NCI-H510A treated with DMSO at 0.1 percent for 48 hours (cell line): ENCODE results near the gene PRKCD.

ENCODE experiments used
- DNase-seq: peaks from one replicate; lab custom pipeline; 2025; lab: John Stamatoyannopoulos, UW

PRKCD gene

GRCh38 chr3:53190659-53191058 lies 29.6 kb downstream of the PRKCD start:
- no peak for DNase-seq

DNA sequence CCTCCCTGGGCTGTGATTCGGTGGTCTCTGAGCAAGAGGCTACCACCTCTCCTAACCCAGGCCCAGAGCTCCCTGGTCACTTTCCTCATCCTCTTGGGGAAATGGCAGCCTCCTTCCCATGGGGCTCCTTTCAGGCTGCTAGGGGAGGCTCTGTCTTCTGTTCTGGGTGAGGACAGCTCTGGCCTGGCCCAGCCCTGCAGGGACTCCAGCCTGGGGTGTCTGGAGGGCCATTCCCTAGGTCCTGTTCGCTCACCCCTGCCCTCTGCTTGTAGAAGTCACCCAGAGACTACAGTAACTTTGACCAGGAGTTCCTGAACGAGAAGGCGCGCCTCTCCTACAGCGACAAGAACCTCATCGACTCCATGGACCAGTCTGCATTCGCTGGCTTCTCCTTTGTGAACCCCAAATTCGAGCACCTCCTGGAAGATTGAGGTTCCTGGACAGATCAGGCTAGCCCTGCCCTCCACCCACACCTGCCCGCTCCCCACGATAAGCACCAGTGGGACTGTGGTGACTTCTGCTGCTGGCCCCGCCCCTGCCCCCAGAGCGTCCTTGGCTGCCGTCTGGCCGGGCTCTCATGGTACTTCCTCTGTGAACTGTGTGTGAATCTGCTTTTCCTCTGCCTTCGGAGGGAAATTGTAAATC lies 30.9 kb downstream of the PRKCD start:
- DNase-seq = no peak

GRCh38 chr3:53192608-53193007 lies 31.6 kb downstream of the PRKCD start:
- no peak for DNase-seq

- no peak for DNase-seq
These were observed 32.6 kb downstream of the PRKCD start for GRCh38 chr3:53193466-53194209.

GRCh38 chr3:53194210-53195065 lies 33.4 kb downstream of the PRKCD start:
- DNase-seq = peak; percentile 49

- DNase-seq = no peak
These were observed 34.0 kb downstream of the PRKCD start for GRCh38 chr3:53195066-53195450.

DNA sequence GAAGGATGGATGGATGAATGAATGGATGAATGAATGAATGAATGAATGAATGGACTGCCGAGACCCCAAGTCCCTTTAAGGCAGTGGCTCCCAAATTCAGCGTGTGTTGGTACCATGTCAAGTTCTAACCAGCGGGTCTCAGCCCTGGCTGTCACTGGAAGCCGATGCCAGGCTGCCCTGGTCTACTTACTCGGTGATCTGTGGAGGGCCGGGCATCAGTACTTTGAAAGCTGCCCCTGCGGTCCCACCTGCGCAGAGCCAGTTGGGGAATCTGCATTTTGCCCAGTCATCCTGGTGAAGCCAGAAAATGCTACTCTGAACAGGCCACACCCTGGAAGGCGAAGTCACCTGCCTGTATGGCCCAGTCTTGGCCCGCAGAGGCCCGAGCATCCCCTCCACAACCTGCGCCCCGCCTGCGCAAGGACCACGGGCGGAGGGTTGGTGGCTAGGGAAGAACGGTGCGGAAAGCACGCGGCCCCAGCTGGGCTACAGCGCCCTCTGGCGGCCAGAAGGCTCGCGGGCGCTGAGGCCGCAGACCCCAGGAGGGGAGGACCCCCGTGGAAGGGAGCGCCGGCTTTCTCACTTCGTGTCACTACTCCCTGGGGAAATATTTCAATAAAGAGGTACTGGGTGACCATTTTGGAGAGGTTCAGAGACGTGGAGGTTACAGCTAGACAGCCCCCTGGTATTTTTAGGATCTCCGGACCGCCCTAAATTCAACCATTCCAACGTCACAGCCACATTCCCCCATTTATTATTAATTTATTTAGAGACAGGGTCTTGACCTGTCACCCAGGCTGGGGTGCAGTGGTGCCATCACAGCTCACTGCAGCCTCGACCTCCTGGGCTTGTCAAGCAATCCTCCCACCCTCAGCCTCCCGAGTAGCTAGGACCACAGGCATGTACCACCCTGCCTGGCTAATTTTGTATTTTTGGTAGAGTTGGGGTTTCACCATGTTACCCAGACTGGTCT lies 34.9 kb downstream of the PRKCD start:
- no peak for DNase-seq

DNA sequence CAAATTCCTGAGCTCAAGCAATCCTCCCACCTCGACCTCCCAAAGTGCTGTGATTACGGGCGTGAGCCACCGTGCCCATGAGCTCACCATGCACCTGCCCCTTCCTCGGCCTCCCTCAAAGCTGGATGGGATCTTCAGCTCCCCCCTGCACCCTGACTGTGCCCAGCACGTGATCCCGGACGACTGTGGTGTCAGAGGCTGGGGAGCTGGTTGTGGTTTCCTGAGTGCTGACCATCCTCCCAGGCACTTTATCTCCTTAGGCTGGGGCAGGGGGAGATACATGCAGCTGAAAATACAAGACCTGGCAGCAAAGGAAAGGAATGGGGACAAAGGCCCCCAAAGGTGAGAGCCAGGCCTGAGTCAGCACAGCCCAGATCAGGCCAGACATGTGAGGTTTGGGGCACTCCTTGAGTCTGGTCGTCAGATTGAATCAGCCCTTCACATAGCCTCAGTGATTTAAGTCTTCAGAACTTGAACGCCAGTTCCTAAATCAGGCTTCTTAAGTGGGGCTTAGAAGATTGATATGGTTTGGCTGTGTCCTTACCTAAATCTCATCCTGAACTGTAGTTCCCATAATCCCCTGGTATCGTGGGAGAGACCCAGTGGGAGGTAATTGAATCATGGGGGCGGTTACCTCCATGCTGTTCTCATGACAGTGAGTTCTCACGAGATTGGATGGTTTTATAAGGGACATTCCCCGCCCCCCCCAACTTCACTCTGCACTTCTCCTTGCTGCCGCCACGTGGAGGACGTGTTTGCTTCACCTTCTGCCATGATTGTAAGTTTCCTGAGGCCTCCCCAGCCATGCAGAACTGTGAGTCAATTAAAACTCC lies 35.8 kb downstream of the PRKCD start:
- no peak for DNase-seq

DNA sequence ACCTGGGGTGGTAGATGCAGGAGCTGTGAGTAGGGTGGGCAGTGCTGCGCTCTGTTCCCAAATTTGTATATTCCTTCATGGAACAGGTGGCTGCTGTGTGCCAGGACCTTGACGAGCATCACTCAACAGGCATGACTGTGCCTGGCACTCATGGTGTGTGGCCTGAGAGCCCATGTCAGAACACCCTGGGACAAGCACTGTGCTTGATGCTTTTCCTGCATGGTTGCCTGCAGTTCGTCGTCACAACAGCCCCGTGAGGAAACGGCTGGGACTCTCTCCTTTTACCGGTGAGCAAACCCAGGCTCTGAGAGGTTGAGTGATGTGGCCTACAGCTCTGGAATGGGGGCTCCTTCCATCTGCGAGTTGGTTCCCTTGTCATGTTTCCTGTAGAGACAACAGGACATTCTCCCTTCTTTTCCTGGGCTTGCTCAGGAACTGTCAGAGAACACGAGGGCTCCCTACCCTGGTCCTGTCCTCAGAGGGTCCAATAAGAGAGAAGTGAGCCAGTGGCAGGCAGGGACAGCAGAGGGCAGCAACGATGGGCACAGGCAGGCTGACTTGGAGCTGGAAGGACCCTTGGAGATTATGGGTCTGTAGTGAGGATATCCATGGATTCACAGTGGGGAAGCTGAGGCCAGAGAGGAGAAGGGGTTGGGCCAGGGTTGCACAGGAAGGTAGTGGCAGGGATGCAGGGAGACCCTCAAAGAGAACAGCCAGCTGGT lies 37.4 kb downstream of the PRKCD start:
- DNase-seq = no peak

- no peak for DNase-seq
These were observed 38.0 kb downstream of the PRKCD start for GRCh38 chr3:53198996-53199395.

GRCh38 chr3:53199834-53200233 lies 38.8 kb downstream of the PRKCD start:
- no peak for DNase-seq

DNA sequence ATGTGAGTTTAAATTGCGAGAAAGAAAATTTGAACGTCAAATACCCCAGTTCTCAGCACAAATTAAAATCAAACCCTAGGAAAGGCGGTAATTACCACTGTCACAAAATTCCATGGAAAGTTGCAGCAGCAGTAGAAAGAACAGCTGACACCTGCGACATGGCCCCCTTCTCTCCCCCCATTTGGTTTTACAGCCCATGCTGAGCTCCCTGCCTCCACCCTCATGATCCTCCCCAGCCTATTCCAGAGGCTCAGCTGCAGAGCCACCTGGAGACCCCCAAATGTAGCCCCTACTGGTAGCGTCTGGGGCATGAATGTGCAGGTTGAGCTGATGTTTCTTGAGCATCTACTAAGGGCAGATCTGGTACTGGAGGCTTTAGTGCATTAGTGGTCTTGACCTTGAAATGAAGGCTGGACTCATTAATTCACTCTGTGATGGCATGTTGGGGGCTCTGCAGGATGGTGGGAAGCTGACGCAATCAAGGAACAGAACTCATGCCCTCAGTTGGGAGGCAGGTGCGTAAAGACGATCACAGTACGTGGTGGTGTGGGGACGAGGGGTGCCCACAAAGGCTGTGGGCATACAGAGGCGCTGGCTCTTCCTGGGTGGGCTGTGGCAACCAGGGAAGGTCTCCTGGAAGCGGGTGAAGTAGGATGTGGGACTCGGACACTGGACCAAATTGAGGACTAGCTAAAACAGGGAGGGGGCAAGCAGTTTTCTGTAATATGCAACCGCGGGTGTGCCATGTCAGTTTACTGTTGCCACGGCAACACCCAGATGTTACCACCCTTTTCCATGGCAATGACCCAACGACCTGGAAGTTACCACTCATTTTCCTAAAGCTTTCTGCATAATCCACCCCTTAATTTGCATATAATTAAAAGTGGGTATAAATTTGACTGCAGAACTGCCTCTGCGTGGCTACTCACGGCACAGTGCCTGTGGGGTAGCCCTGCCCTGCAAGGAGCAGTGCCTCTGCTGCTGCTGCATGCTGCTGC lies 39.8 kb downstream of the PRKCD start:
- no peak for DNase-seq

GRCh38 chr3:53202331-53203015 lies 41.5 kb downstream of the PRKCD start:
- peak; percentile 67 for DNase-seq

DNA sequence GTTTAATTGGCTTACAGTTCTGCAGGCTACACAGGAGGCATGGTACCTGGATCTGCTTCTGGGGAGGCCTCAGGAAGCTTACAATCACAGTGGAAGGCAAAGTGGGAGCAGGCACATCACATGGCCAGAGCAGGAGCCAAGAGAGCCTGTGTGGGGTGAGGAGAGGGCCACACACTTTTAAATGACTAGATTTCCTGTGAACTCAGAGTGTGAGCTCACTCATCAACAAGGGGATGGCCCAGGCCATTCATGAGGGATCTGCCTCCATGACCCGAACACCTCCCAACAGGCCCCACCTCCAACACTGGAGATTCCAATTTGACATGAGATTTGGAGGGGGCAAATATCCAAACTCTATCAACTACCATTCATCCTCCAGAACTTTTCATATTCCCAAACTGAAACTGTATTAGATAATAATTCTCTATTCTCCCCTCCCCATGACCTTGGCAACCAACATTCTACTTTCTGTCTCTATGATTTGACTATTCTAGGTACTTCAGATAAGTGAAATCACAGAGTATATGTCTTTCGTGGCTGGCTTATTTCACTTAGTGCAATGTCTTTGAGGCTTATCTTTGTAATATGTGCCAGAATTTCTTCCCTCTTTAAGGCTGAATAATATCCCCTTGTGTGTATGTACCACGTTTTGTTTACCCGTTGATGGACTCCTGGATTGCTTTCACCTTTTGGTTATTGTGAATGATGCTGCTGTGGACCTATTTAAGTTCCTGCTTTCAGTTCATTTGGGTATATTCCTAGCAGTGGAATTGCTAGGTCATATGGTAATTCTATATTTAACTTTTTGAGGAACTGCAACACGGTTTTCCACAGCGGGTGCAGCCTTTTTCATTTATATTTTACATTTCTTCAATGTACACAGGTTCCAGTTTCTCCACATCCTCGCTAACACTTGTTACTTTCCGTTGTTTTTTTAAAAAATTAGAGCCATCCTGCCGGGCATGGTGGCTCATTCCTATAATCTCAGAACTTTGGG lies 51.0 kb downstream of the PRKCD start:
- DNase-seq = no peak

DNA sequence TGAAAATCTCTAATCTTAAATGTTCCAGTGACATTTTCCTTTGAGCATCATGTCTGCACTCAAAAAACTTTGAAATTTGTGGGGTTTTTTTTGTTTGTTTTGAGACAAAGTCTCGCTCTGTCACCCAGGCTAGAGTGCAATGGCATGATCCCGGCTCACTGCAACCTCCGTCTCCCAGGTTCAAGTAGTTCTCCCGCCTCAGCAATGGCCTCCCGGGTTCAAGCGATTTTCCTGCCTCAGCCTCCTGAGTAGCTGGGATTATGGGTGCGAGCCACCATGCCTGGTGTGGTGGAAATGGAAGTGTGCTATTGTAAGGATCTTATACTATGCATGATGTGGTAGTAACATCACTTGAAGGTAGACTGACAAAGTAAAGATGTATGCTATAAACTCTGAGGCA lies 52.3 kb downstream of the PRKCD start:
- DNase-seq = no peak

- DNase-seq = no peak
These were observed 54.8 kb downstream of the PRKCD start for GRCh38 chr3:53215816-53216215.

DNA sequence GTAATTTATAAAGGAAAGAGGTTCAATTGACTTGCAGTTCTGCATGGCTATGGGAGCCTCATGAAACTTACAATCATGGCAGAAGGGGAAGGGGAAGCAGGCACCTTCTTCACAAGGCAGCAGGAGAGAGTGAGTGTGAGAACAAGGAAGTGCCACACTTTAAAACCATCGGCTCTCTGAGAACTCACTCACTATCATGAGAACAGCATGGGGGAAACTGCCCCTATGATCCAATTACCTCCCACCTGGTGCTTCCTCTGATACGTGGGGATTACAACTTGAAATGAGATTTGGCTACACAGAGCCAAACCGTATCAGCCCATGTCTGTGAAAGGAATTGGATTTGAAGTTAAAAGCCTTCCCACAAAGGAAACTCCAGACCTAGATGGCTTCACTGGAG lies 55.7 kb downstream of the PRKCD start:
- DNase-seq = no peak
